GM12864 (cell line): Measurements from ENCODE around the gene SMIM35.

Experiments used
- DNase-seq: peaks from one replicate; pipeline ENCODE4 v3.0.0-alpha.2; 2011; ENCODE audit warnings: low read depth
- H3K4me3 ChIP-seq: 2 replicates; pipeline ENCODE4 v1.5.1; 2011; ENCODE audit warnings: mild to moderate bottlenecking, low read depth, low read length, control low read depth
- CTCF ChIP-seq: IDR thresholded peaks from 2 replicates; pipeline ENCODE4 v1.5.1; 2011; ENCODE audit warnings: low read depth, mild to moderate bottlenecking, moderate library complexity, low read length, control low read depth, inconsistent platforms; ENCODE audit errors: missing control alignments

SMIM35 gene

GRCh38 chr11:118090545-118091162 lies 3.9 kb upstream of the SMIM35 start:
- no peak for DNase-seq
- TF ChIP-seq CTCF, result no peak
- H3K4me3 ChIP-seq, result no peak overlapping the region

- no peak for DNase-seq
- no peak for TF ChIP-seq CTCF
- no peak overlapping the region for H3K4me3 ChIP-seq
Observed at GRCh38 chr11:118088531-118088930, 1.8 kb upstream of the SMIM35 start.

GRCh38 chr11:118087931-118088330 lies 1.2 kb upstream of the SMIM35 start:
- H3K4me3 ChIP-seq, result no peak overlapping the region
- TF ChIP-seq CTCF, result no peak
- no peak for DNase-seq

GRCh38 chr11:118084656-118085055 lies 2.1 kb downstream of the SMIM35 start:
- no peak for DNase-seq
- no peak overlapping the region for H3K4me3 ChIP-seq
- TF ChIP-seq CTCF, result no peak

- TF ChIP-seq CTCF, result no peak
- DNase-seq, result no peak
- H3K4me3 ChIP-seq, result no peak overlapping the region
Observed at GRCh38 chr11:118084247-118084646, 2.5 kb downstream of the SMIM35 start.

GRCh38 chr11:118082880-118083552 lies 3.7 kb downstream of the SMIM35 start:
- DNase-seq, result no peak
- no peak for TF ChIP-seq CTCF
- no peak overlapping the region for H3K4me3 ChIP-seq
